H1 (cell line): Measurements from ENCODE around the gene ENPP7. TPM values are rescaled to one million over a fixed set of nuclear protein-coding genes. Genes with fewer than 3 reads are reported as not detected.

Experiments used
- ASH2L ChIP-seq: fragments of 200-600, 300-600 bp; sonication (generic); IDR thresholded peaks from one replicate; pipeline ENCODE4 v1.7.1; 2017; ENCODE audit warnings: low read length
- BACH1 ChIP-seq: IDR thresholded peaks from 2 replicates; pipeline ENCODE4 v1.6.1; 2012; ENCODE audit warnings: low read length, improper control_type of control experiment
- JUN ChIP-seq: IDR thresholded peaks from 2 replicates; pipeline ENCODE4 v1.6.1; 2011; ENCODE audit warnings: low read depth, mild to moderate bottlenecking, improper control_type of control experiment, low read length
- KDM4A ChIP-seq: IDR thresholded peaks from one replicate; pipeline ENCODE4 v1.7.1; 2012; ENCODE audit warnings: low read depth, mild to moderate bottlenecking, moderate library complexity, low read length, inconsistent platforms; ENCODE audit not compliant: severe bottlenecking
- TBP ChIP-seq: IDR thresholded peaks from 2 replicates; pipeline ENCODE4 v1.6.1; 2011; ENCODE audit warnings: low read depth, low read length, improper control_type of control experiment
- polyA plus RNA-seq, 7 experiments: library from polyadenylated mRNA; depleted of rRNA in 3 of 7; stranded (reverse) in 5 of 7; unstranded in 2 of 7; fragments of >200 nt in 5 of 7; fragments of 200-250 nt in 2 of 7; gene quantifications; 1 replicate in 5 of 7; 2 replicates in 1 of 7; 4 replicates in 1 of 7; pipeline versions ENCODE4 v1.2.1 to v1.2.3, GENCODE V29; 2011 to 2013; ENCODE audit warnings: missing spikeins in 2 of 7, mixed read lengths in 2 of 7
- total RNA-seq: library from RNA; stranded (reverse); fragmentation: NEBNext Ultra II Directional; extraction: Animal tissue kit (Norgen Biotek cat#: 25700); gene quantifications from 2 replicates; pipeline ENCODE4 v1.2.1, GENCODE V29; 2021
- TF ChIP-seq, protein P1 (sequence below): fragments of 300-600 bp; sonication (generic); IDR thresholded peaks from 2 replicates; pipeline ENCODE4 v1.7.1; 2012; ENCODE audit warnings: low read length, moderate library complexity, mild to moderate bottlenecking, inconsistent platforms; ENCODE audit not compliant: insufficient replicate concordance

The ENPP7 gene
- total and polyA plus RNA-seq, 2 of the 8 experiments (the other 6 are each of a cell fraction or from before 2014, with no cell fraction given), result not detected

DNA sequence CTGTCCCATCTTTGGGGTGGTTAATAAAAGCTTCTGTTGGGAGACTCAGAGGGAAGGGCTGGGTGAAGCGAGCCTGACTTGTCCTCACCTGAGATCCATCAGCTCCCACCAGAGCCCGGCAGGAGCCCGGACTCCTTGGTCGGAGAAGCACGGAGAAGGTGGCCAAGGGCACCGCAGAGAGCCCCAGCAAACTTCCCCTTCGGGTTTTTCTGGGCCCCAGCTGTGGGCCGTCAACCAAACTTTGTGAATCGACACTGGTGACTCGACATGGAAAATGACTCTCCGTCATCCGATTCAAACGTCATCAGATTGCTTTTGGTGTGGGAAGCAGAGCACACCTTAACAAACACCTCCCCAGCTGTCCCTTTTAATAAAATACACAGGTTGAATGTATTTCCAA, 21.4 kb downstream of the ENPP7 start (continued):
- TF ChIP-seq KDM4A (no peak), JUN (no peak), ASH2L (no peak), TBP (no peak), BACH1 (no peak)
- TF ChIP-seq, protein P1, sequence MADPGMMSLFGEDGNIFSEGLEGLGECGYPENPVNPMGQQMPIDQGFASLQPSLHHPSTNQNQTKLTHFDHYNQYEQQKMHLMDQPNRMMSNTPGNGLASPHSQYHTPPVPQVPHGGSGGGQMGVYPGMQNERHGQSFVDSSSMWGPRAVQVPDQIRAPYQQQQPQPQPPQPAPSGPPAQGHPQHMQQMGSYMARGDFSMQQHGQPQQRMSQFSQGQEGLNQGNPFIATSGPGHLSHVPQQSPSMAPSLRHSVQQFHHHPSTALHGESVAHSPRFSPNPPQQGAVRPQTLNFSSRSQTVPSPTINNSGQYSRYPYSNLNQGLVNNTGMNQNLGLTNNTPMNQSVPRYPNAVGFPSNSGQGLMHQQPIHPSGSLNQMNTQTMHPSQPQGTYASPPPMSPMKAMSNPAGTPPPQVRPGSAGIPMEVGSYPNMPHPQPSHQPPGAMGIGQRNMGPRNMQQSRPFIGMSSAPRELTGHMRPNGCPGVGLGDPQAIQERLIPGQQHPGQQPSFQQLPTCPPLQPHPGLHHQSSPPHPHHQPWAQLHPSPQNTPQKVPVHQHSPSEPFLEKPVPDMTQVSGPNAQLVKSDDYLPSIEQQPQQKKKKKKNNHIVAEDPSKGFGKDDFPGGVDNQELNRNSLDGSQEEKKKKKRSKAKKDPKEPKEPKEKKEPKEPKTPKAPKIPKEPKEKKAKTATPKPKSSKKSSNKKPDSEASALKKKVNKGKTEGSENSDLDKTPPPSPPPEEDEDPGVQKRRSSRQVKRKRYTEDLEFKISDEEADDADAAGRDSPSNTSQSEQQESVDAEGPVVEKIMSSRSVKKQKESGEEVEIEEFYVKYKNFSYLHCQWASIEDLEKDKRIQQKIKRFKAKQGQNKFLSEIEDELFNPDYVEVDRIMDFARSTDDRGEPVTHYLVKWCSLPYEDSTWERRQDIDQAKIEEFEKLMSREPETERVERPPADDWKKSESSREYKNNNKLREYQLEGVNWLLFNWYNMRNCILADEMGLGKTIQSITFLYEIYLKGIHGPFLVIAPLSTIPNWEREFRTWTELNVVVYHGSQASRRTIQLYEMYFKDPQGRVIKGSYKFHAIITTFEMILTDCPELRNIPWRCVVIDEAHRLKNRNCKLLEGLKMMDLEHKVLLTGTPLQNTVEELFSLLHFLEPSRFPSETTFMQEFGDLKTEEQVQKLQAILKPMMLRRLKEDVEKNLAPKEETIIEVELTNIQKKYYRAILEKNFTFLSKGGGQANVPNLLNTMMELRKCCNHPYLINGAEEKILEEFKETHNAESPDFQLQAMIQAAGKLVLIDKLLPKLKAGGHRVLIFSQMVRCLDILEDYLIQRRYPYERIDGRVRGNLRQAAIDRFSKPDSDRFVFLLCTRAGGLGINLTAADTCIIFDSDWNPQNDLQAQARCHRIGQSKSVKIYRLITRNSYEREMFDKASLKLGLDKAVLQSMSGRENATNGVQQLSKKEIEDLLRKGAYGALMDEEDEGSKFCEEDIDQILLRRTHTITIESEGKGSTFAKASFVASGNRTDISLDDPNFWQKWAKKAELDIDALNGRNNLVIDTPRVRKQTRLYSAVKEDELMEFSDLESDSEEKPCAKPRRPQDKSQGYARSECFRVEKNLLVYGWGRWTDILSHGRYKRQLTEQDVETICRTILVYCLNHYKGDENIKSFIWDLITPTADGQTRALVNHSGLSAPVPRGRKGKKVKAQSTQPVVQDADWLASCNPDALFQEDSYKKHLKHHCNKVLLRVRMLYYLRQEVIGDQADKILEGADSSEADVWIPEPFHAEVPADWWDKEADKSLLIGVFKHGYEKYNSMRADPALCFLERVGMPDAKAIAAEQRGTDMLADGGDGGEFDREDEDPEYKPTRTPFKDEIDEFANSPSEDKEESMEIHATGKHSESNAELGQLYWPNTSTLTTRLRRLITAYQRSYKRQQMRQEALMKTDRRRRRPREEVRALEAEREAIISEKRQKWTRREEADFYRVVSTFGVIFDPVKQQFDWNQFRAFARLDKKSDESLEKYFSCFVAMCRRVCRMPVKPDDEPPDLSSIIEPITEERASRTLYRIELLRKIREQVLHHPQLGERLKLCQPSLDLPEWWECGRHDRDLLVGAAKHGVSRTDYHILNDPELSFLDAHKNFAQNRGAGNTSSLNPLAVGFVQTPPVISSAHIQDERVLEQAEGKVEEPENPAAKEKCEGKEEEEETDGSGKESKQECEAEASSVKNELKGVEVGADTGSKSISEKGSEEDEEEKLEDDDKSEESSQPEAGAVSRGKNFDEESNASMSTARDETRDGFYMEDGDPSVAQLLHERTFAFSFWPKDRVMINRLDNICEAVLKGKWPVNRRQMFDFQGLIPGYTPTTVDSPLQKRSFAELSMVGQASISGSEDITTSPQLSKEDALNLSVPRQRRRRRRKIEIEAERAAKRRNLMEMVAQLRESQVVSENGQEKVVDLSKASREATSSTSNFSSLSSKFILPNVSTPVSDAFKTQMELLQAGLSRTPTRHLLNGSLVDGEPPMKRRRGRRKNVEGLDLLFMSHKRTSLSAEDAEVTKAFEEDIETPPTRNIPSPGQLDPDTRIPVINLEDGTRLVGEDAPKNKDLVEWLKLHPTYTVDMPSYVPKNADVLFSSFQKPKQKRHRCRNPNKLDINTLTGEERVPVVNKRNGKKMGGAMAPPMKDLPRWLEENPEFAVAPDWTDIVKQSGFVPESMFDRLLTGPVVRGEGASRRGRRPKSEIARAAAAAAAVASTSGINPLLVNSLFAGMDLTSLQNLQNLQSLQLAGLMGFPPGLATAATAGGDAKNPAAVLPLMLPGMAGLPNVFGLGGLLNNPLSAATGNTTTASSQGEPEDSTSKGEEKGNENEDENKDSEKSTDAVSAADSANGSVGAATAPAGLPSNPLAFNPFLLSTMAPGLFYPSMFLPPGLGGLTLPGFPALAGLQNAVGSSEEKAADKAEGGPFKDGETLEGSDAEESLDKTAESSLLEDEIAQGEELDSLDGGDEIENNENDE, result no peak
- TF ChIP-seq, all 59 proteins: peak for 0
